GM12875 (cell line): ENCODE data around the gene BTRC.

ENCODE experiments used
- H3K4me3 ChIP-seq: one replicate; pipeline ENCODE4 v1.5.1; 2011; ENCODE audit warnings: low read depth, low read length, control low read depth
- CTCF ChIP-seq: IDR thresholded peaks from 2 replicates; pipeline ENCODE4 v1.5.1; 2011; ENCODE audit warnings: low read depth, mild to moderate bottlenecking, control low read depth, inconsistent platforms, low read length, moderate library complexity, borderline replicate concordance; ENCODE audit not compliant: insufficient read depth

BTRC gene

GRCh38 chr10:101450277-101451080 is 96.5 kb downstream of the BTRC start:
- H3K4me3 ChIP-seq: no peak overlapping the region
- TF ChIP-seq CTCF: no peak

- no peak overlapping the region for H3K4me3 ChIP-seq
These were observed 97.3 kb downstream of the BTRC start for GRCh38 chr10:101451261-101451660.

GRCh38 chr10:101451667-101452069 is 97.7 kb downstream of the BTRC start:
- TF ChIP-seq CTCF: no peak
- no peak overlapping the region for H3K4me3 ChIP-seq

More at GRCh38 chr10:101451261-101451660, 97.3 kb downstream of the BTRC start:
- no peak for TF ChIP-seq CTCF

GRCh38 chr10:101452176-101452575 is 98.2 kb downstream of the BTRC start:
- TF ChIP-seq CTCF: no peak
- H3K4me3 ChIP-seq: no peak overlapping the region

- TF ChIP-seq CTCF: no peak
- H3K4me3 ChIP-seq: no peak overlapping the region
These were observed 98.6 kb downstream of the BTRC start for GRCh38 chr10:101452593-101452992.

- TF ChIP-seq CTCF: no peak
- H3K4me3 ChIP-seq: no peak overlapping the region
These were observed 99.4 kb downstream of the BTRC start for GRCh38 chr10:101453318-101453717.

GRCh38 chr10:101453791-101454718 is 100.1 kb downstream of the BTRC start:
- TF ChIP-seq CTCF: no peak
- H3K4me3 ChIP-seq: no peak overlapping the region
